Upper lobe of left lung (tissue), 6 donors: Measurements from ENCODE around the gene MYH1. TPM values are rescaled to one million over a fixed set of nuclear protein-coding genes. Genes with fewer than 3 reads are reported as not detected.

ENCODE experiments used
- ATAC-seq, 2 donors: fragments of 200-7000 bp; cut with Tn5 transposase; one replicate each; pipeline ENCODE4 v1.9.1; 2022; ENCODE audit warnings: mild to moderate bottlenecking in 2 of 2, moderate library complexity in 2 of 2; ENCODE audit not compliant: low FRiP score in 2 of 2
- DNase-seq, 2 donors: peaks; one replicate each; pipeline ENCODE4 v3.0.0-alpha.2; 2019 to 2020
- H3K27ac ChIP-seq, 4 donors: fragments of 200-600 bp; sonication (generic); one replicate each; pipeline ENCODE4 v1.5.1; 2016 to 2019
- H3K27me3 ChIP-seq, 4 donors: fragments of 200-600 bp; sonication (generic); one replicate each; pipeline ENCODE4 v1.5.1; 2017 to 2019
- H3K36me3 ChIP-seq, 4 donors: fragments of 200-600 bp; sonication (generic); one replicate each; pipeline ENCODE4 v1.5.1; 2016 to 2019
- H3K4me1 ChIP-seq, 4 donors: fragments of 200-600 bp; sonication (generic); one replicate each; pipeline ENCODE4 v1.5.1; 2018 to 2019
- H3K4me3 ChIP-seq, 4 donors: fragments of 200-600 bp; sonication (generic); one replicate each; pipeline ENCODE4 v1.5.1; 2017 to 2019; ENCODE audit warnings: mild to moderate bottlenecking in 2 of 4, moderate library complexity in 1 of 4
- H3K9me3 ChIP-seq, 4 donors: fragments of 200-600 bp; sonication (generic); one replicate each; pipeline ENCODE4 v1.5.1; 2018 to 2019
- EP300 ChIP-seq, 4 donors: sonication (generic); formaldehyde crosslinking; IDR thresholded peaks; one replicate each; pipeline ENCODE4 v1.5.1; 2017; ENCODE audit warnings: antibody characterized with exemption in 4 of 4, control low read depth in 2 of 4
- POLR2A ChIP-seq, 4 donors: fragments of 450-650 bp; IDR thresholded peaks; one replicate each; pipeline ENCODE4 v1.5.1; 2016 to 2017; ENCODE audit warnings: antibody characterized with exemption in 4 of 4, mild to moderate bottlenecking in 2 of 4
- POLR2AphosphoS5 ChIP-seq, 2 donors: sonication (generic); formaldehyde crosslinking; IDR thresholded peaks; one replicate each; pipeline ENCODE4 v1.5.1; 2017; ENCODE audit warnings: antibody characterized with exemption in 2 of 2
- WGBS, 2 donors: methylation state at CpG; one replicate each; pipeline ENCODE4 v1.1.5; 2017 to 2018; 5-methylcytosine and 5-hydroxymethylcytosine counted together
- total RNA-seq, 6 donors: library from RNA; depleted of rRNA in 4 of 6; stranded (reverse); fragments of >200 nt in 4 of 6; gene quantifications; one replicate each; pipeline versions ENCODE4 v1.1.0 to v1.2.1, GENCODE V29; 2016 to 2021
- TF ChIP-seq, protein P1 (sequence below), 6 experiments: fragments of 450-650 bp in 4 of 6; fragments of 200-600 bp in 2 of 6; sonication (generic) in 2 of 6; IDR thresholded peaks; one replicate each; pipeline ENCODE4 v1.5.1; 2016 to 2019; ENCODE audit warnings: antibody characterized with exemption in 6 of 6
- donor health status: DM: no; HTN: no; CAD: no; lungs with moderate emphysema.
- donor health status: DM: no; HTN: yes; CAD: no; lungs with severe emphysema.

The MYH1 gene
- total RNA-seq, 6 donors from 2014 or later, result under 0.01 to 0.10 (median 0.08) TPM; not detected in 2

DNA sequence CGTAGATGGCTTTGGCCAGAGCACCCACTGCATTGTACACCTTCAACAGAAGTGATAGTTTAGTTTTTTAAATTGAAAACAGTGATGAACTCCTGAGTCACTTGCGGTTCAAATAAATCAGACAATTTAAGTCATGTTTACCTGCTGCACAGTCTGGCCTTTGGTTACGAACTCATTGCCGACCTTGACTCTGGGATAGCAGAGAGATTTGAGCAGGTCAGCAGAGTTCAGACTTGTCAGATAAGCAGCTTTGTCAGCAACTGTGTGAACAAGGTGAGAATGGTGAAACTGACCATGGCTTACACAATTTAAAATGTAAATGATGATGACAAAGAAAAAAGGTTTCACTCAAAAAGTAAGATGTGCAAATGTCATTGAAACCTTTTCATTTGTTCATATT lies 58.3 kb downstream of the MYH1 start:
- no peak overlapping the region for H3K27ac ChIP-seq
- no peaks in the 10 kb centered on the region for H3K9me3 ChIP-seq
- TF ChIP-seq POLR2A (IDR thresholded peaks at IDR 0.05), result no peak
- no peak for TF ChIP-seq POLR2AphosphoS5 (IDR thresholded peaks at IDR 0.05)
- no peak for TF ChIP-seq EP300 (IDR thresholded peaks at IDR 0.05)
- TF ChIP-seq, protein P1, sequence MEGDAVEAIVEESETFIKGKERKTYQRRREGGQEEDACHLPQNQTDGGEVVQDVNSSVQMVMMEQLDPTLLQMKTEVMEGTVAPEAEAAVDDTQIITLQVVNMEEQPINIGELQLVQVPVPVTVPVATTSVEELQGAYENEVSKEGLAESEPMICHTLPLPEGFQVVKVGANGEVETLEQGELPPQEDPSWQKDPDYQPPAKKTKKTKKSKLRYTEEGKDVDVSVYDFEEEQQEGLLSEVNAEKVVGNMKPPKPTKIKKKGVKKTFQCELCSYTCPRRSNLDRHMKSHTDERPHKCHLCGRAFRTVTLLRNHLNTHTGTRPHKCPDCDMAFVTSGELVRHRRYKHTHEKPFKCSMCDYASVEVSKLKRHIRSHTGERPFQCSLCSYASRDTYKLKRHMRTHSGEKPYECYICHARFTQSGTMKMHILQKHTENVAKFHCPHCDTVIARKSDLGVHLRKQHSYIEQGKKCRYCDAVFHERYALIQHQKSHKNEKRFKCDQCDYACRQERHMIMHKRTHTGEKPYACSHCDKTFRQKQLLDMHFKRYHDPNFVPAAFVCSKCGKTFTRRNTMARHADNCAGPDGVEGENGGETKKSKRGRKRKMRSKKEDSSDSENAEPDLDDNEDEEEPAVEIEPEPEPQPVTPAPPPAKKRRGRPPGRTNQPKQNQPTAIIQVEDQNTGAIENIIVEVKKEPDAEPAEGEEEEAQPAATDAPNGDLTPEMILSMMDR (IDR thresholded peaks at IDR 0.05), result no peak
- WGBS, 2 donors, result 68 to 83% methylated on average over 4 of the region's 4 CpGs
- no peaks in the 10 kb centered on the region for H3K36me3 ChIP-seq
- no peak for ATAC-seq
- DNase-seq, result no peak
- no peaks in the 10 kb centered on the region for H3K27me3 ChIP-seq
- H3K4me1 ChIP-seq, result no peaks in the 10 kb centered on the region
- H3K4me3 ChIP-seq, result no peak overlapping the region

DNA sequence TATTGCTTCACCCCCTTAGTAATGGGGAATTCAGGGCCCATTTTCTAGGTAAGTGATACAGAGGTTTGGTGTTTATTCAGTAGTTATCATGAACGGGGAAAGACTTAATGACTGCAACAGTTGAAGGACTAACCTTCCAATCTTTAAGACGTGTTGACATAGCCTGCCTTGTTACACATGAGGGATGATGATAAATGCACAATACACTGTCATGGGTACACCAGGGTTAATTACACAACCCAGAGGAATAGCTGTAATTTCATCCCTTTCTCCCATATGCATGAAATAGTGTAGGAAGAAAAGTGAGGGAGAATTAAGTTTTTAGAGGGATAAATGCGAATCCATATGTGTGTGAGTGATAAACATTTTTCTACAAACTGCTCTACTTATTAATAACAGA lies 59.6 kb downstream of the MYH1 start:
- TF ChIP-seq POLR2A (IDR thresholded peaks at IDR 0.05) (no peak), POLR2AphosphoS5 (IDR thresholded peaks at IDR 0.05) (no peak), EP300 (IDR thresholded peaks at IDR 0.05) (no peak)
- TF ChIP-seq, protein P1 (IDR thresholded peaks at IDR 0.05), result no peak
- ATAC-seq (no peak), DNase-seq (no peak)
- no peaks in the 10 kb centered on the region for H3K36me3 ChIP-seq
- no peak overlapping the region for H3K4me3 ChIP-seq
- WGBS, 2 donors, result 46 to 50% methylated on average over 3 of the region's 3 CpGs
- H3K27ac ChIP-seq, result no peak overlapping the region
- H3K9me3 ChIP-seq, result no peaks in the 10 kb centered on the region
- H3K4me1 ChIP-seq, result no peaks in the 10 kb centered on the region
- no peaks in the 10 kb centered on the region for H3K27me3 ChIP-seq

DNA sequence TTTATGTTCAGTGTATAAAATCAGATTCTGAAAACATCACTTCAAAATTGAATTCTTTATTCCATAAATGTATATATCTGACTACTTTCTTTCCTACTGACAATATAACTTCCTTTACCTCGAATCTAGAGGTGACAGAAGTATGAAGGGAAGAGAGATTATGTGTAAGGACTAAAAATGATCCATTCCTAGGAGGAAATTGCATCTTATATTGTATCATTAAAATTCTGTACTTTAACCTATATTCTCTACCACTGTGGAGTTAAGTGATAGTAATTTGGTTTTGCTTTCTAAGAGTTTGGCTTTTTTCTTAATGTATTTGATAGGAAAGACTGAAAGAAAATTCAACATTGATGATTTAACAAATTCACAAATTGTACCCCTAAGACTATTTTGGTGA lies 60.4 kb downstream of the MYH1 start:
- no peaks in the 10 kb centered on the region for H3K9me3 ChIP-seq
- 20 to 25% methylated on average over 1 of the region's 1 CpG for WGBS, 2 donors
- DNase-seq (no peak), ATAC-seq (no peak)
- H3K4me3 ChIP-seq, result no peak overlapping the region
- H3K27ac ChIP-seq, result no peak overlapping the region
- no peaks in the 10 kb centered on the region for H3K27me3 ChIP-seq
- no peaks in the 10 kb centered on the region for H3K36me3 ChIP-seq
- TF ChIP-seq EP300 (IDR thresholded peaks at IDR 0.05) (no peak), POLR2AphosphoS5 (IDR thresholded peaks at IDR 0.05) (no peak), POLR2A (IDR thresholded peaks at IDR 0.05) (no peak)
- TF ChIP-seq, protein P1 (IDR thresholded peaks at IDR 0.05), result no peak
- H3K4me1 ChIP-seq, result no peaks in the 10 kb centered on the region

DNA sequence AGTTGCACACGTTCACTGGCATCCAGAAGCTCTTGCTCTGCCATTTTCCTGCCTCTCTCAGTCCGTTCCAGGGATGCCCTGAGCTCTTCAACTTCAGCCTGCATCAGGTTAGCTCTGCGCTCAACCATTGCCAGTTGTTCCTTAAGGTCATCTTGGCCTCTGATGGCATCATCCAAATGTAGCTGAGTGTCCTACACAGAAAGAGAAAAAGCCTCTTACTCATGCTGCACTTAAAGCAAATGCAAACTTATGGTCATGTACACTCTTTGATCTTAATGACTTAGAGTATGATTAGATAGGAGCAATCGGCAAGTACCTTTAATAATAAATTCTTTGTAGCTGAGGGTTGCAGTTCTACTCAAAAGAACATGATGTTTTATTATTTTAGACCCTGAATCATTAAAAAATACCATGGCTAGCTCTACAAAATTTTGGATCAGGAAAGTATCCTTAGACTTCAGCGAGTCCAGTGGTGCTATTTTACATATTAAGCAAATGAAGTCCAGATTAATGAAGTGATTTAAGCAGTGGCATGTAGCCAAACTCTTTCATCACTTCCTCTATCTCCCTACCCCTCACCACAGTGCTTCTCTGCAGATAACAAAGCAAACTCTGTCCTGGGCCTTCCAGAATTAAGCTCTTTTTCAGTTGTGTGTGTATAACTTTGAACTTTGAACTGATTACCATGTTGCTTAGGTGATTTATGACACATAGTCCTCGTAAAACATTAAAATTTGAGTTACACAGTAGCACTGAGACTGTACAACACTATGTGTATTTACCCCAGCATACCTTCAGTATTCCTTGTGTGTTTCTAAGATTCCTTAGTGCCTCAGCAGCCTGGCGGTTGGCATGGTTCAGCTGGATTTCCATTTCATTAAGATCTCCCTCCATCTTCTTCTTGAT lies 71.1 kb downstream of the MYH1 start:
- DNase-seq, result no peak
- Histone ChIP-seq H3K36me3 (no peaks in the 10 kb centered on the region), H3K9me3 (no peaks in the 10 kb centered on the region), H3K4me1 (no peaks in the 10 kb centered on the region), H3K4me3 (no peak overlapping the region), H3K27ac (no peak overlapping the region), H3K27me3 (no peaks in the 10 kb centered on the region)
- 56 to 59% methylated on average over 7 of the region's 7 CpGs for WGBS, 2 donors
- no peak for ATAC-seq
- no peak for TF ChIP-seq POLR2AphosphoS5 (IDR thresholded peaks at IDR 0.05)
- no peak for TF ChIP-seq EP300 (IDR thresholded peaks at IDR 0.05)
- TF ChIP-seq POLR2A (IDR thresholded peaks at IDR 0.05), result no peak
- TF ChIP-seq, protein P1 (IDR thresholded peaks at IDR 0.05), result no peak

Other genes with a start within 250 kb of the MYH1 start
- gene MYH13, start 145.5 kb downstream of the MYH1 start, total RNA-seq, result 1 to 10 TPM in 1 of 6 donors, under 1 TPM in 1, not detected in 4; 0.09 to 1.0 TPM
- not detected for gene MYH8, start 96.6 kb downstream of the MYH1 start, total RNA-seq
- gene MYH4, start 49.0 kb downstream of the MYH1 start, total RNA-seq, result not detected
- under 1 TPM in 3 of 6 donors, not detected in 3; 0.09 to 0.10 (median 0.10) TPM for gene MYH2, start 31.1 kb upstream of the MYH1 start, total RNA-seq
- gene MYH3, start 138.8 kb upstream of the MYH1 start, total RNA-seq, result 1 to 10 TPM; 1.5 to 9.4 (median 1.9) TPM
- 10 to 100 TPM in 5 of 6 donors, 1 to 10 TPM in 1; 5.5 to 23.8 (median 17.4) TPM for gene SCO1, start 179.0 kb upstream of the MYH1 start, total RNA-seq
- gene ADPRM, start 179.1 kb upstream of the MYH1 start, total RNA-seq, result 10 to 100 TPM in 2 of 6 donors, 1 to 10 TPM in 4; 1.7 to 18.9 (median 8.2) TPM
- 10 to 100 TPM in 2 of 6 donors, 1 to 10 TPM in 4; 1.4 to 16.6 (median 6.8) TPM for gene TMEM220, start 211.5 kb upstream of the MYH1 start, total RNA-seq